Subcutaneous abdominal adipose tissue (tissue), 5 donors: Measurements from ENCODE around the gene ARX.

Experiments
- H3K27ac ChIP-seq: one replicate; pipeline ENCODE4 v1.7.0; 2013; ENCODE audit warnings: low read depth, mild to moderate bottlenecking, inconsistent platforms, low read length, moderate library complexity
- H3K27me3 ChIP-seq, 5 donors: one replicate each; pipeline ENCODE4 v1.7.0; 2013; ENCODE audit warnings: low read length in 5 of 5, inconsistent platforms in 1 of 5; ENCODE audit not compliant: control insufficient read depth in 5 of 5, insufficient read depth in 4 of 5
- H3K36me3 ChIP-seq, 5 donors: one replicate each; pipeline ENCODE4 v1.7.0; 2013; ENCODE audit warnings: low read length in 5 of 5; ENCODE audit not compliant: control insufficient read depth in 5 of 5, insufficient read depth in 5 of 5
- H3K4me1 ChIP-seq, 5 donors: one replicate each; pipeline ENCODE4 v1.7.0; 2013; ENCODE audit warnings: low read length in 5 of 5, mild to moderate bottlenecking in 3 of 5, moderate library complexity in 1 of 5; ENCODE audit not compliant: control insufficient read depth in 5 of 5, insufficient read depth in 5 of 5
- H3K4me3 ChIP-seq, 5 donors: one replicate each; pipeline ENCODE4 v1.7.0; 2013; ENCODE audit warnings: low read length in 5 of 5, low read depth in 1 of 5
- H3K9ac ChIP-seq, 5 donors: one replicate each; pipeline ENCODE4 v1.7.0; 2013; ENCODE audit warnings: low read length in 5 of 5, mild to moderate bottlenecking in 4 of 5, moderate library complexity in 3 of 5
- H3K9me3 ChIP-seq, 5 donors: one replicate each; pipeline ENCODE4 v1.7.0; 2013; ENCODE audit warnings: low read length in 5 of 5; ENCODE audit not compliant: control insufficient read depth in 5 of 5
- donor health status: healthy.
- donor health status: healthy.
- donor health status: healthy.
- donor health status: healthy.
- donor health status: healthy.

ARX gene

GRCh38 chrX:24955372-24955930 is 60.3 kb downstream of the ARX start:
- Histone ChIP-seq H3K27ac (no peak overlapping the region), H3K4me1 (no peaks in the 10 kb centered on the region), H3K4me3 (no peak overlapping the region), H3K9me3 (no peaks in the 10 kb centered on the region), H3K27me3 (peaks cover 0 to 2% (median 0%) of the 10 kb centered on the region in 5 donors), H3K36me3 (no peaks in the 10 kb centered on the region), H3K9ac (no peak overlapping the region)

- H3K27me3 ChIP-seq = peaks cover 0 to 2% (median 0%) of the 10 kb centered on the region in 5 donors
- no peak overlapping the region for H3K4me3 ChIP-seq
- H3K36me3 ChIP-seq = no peaks in the 10 kb centered on the region
- H3K4me1 ChIP-seq = no peaks in the 10 kb centered on the region
- H3K9me3 ChIP-seq = no peaks in the 10 kb centered on the region
- H3K27ac ChIP-seq = no peak overlapping the region
- no peak overlapping the region for H3K9ac ChIP-seq
Observed at GRCh38 chrX:24954732-24955131, 61.0 kb downstream of the ARX start.
